Activated T-cell treated with anti-CD3 and anti-CD28 coated beads for 4 hours (primary cell): ENCODE measurements around the gene NTN4.
"Not testable (repeated sequence)": the region's sequence is repeated elsewhere in the genome, so short reads cannot be mapped to it uniquely, and the experiment has no call there.

Source experiments
- DNase-seq: peaks from one replicate; pipeline ENCODE4 v3.0.0-alpha.2; 2020

NTN4 gene

GRCh38 chr12:95796225-95796981 lies 5.8 kb upstream of the NTN4 start:
- no peak for DNase-seq

DNA sequence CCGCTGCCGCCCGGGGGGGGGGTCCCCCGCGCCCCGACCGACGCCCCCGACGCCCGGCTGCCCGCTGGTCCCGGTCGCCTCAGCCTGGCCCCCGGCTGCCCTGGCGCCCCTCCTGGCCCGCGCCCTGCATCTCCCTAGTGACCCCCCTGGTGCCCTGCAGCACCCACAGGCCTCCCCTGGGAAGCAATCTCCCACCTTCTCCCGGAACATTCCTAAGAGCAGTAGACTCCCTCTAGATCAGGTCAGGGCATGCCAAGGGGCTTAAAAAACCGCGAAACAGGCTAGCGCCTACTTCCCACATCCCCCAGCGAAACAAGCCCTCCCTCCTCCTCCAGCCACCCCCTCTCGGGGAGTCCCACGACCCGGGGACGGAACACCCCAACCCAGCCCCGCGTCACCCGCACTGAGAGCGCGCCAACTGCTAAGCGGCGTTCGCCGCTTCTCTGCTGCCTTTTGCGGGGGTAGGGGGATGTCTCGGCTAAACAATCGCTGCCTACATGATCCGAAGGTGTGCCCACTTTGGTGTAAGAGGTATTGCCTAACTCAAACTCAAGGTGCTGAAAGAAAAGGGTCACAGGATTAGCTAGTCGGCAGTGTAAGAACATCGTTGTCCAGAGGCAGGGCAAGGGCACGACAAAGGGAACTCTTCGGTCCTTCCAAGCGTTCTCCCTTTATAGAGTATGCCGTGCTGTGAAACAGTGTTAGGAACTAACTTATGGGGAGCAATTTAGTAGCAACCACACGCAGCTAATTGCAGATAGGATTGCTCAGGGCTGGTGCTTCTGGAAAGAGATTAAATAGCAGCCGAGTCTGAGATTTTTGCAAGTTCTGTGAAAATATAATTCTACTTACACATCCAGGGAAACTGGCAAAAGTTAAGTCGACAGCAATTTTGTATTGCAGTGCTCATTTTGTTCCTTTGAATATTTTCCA lies 619 bp upstream of the NTN4 start:
- DNase-seq = peak; percentile 8

DNA sequence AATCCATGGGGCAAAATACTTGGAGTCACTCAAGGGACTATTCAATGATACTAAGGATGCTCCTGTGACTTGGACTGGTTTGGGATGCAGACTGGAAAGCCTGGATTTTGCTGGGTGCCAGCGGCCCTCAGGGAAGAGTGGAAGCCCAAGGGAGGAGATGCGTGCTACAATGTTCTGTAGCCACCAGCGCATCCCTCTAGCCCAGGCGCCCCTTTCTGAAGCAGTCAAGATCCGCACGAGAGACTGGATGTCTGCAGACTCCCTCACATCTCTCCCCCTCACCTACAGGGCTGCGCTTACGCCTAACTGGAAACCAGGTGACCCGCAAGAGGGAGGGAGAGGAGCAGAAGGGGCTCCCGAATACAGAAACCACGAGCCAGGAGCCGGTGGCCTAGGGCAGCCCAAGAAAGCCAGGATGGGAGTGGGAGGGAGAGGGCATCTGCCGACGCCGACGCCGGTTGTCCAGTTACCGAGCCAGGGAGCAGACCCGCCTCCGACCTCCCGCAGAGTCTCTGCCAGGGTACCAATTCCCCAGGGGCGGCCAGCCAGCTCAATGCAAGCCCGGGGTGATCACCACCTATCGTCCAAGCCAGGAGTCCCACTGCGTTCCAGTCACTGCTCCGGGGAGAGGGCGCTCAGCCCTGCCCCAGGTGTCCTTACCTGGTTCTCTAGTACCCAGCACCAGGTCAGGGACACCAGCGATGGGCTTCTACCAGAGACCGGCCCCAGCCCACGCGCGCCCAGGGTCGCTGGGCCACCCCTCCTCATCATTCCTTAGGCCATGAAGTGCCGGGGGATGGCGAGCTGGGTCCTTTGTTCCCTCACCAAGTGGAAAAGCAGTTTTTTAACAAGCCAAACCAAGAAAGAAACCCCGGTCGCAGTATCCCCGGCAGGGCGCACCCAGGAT lies 1.2 kb downstream of the NTN4 start:
- no peak for DNase-seq

- no peak for DNase-seq
Measured at GRCh38 chr12:95788637-95789036, 1.9 kb downstream of the NTN4 start.

GRCh38 chr12:95787274-95787818 lies 3.2 kb downstream of the NTN4 start:
- no peak for DNase-seq

- DNase-seq = no peak
Measured at GRCh38 chr12:95784915-95785314, 5.6 kb downstream of the NTN4 start.

DNA sequence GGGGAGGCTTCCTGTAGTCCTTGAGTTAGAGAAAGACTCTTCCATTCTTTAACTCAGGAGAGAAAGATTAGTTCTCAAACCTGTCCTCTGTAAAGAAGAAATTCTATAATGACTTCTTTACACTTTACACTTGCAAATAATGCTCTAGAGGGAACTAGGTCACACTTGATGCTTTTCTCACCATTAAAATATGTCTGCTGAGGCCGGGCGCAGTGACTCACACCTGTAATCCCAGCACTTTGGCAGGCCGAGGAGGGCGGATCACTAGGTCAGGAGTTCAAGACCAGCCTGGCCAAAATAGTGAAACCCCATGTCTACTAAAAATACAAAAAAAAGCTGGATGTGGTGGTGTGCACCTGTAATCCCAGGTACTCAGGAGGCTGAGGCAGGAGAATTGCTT lies 6.3 kb downstream of the NTN4 start:
- DNase-seq = no peak

GRCh38 chr12:95775466-95775865 lies 15.1 kb downstream of the NTN4 start:
- DNase-seq = not testable (repeated sequence)

- DNase-seq = no peak
Measured at GRCh38 chr12:95774311-95775045, 16.1 kb downstream of the NTN4 start.

DNA sequence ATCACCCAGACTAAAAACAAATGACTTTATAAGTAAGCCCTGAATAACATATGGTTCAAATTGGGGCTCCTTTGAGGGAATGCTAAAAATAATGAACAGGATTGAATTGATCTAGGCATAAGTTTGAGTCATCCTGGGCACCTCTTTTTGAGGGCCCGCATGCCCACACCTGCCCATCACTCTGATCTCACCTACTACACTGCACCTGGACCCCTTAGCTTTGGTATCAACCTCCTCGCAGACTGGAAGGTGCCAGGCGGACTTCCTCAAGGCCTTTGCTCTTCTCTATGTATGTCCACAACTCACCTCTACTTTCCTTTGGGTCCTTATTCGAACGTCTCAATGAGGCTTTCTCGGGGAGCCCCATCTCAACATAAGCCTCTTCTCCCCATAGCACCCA lies 17.2 kb downstream of the NTN4 start:
- no peak for DNase-seq

- no peak for DNase-seq
Measured at GRCh38 chr12:95767703-95768102, 22.9 kb downstream of the NTN4 start.

GRCh38 chr12:95766356-95767019 lies 24.1 kb downstream of the NTN4 start:
- no peak for DNase-seq

DNA sequence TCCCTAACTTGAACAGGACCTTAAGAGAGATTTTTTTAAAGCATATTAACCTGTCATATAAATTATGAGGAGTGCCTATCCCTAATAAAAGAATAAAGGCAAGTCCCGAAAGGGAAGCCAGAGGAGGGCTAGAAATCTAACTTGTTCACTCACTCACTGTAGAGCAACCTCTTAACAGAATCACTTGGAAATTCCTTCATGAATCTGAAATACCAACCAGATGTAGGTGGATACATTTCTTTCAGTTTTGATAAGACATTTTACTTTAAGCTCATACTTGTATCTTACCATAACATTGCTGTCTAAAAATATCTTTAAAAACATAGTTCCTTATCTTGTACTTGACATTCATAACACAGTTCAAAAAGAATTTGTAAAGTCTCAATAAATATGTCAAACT lies 25.7 kb downstream of the NTN4 start:
- no peak for DNase-seq

DNA sequence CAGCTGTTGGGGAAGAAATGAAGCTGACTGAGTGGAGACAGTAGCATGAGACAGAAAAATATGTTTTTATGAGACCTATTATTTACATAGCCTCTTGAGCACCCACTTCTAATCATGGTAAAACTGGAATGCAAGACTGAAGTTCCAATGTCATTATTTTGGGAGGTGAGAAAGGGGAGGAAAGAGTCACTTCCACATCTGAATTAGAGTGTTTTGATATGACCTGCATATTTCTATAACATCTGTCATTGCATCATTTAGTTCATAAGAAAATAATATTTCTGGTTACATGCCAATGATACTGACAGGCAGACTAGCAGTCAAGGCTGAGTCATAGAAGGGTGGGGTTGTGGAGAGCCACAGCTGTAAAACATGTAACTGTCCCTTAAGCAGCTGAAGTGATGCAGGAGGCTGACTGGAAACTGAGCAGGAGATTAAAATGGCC lies 26.7 kb downstream of the NTN4 start:
- DNase-seq = no peak

DNA sequence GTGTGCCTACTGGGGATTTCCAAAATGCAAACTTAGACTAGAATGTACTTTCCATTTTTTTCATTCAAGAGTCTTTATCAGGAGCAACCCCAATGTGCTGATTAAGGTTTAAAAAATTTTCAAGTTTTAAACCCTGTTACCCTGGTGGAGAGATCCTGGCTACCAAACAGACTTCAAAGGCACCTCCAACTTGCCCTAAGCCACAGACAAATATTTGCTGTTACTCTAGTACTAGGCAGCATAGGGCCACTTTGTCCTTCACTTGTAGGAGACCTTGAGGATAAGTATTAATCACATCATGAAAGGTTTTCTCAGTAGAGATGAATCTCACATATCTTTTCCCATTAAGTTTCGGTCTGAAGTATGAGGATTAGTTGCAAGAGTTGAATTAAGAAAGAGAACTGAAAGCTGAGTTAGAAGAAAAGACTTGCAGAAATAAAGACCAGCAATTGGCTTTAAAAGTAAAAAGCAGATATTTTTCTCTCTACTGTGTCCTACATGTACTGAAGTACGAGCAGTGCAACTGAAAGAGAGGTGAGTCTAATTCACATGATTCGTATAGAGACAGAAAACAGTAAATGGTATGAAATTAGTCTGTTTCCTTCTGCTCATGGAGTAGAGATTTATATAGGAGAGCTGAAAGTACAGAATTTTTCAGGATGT lies 28.3 kb downstream of the NTN4 start:
- no peak for DNase-seq

DNA sequence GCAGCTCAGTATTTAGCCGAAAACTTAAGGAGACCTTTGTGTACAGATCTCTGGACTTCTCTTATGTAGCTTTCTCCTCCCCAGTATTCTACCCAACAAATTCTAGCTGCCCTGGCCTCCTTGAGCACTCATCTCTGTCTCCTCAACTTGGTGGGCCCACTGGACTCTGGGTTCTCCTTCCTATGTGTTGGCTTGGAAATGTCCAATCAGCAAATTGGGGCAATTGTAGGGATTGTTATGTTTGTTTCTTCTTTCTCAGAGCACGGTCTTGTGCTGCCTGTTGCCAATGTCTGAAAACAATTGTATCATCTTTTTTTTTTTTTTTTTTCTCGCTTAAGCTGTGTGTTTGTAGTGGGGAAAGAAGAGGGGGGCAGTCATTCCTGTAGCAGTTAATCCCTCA lies 30.2 kb downstream of the NTN4 start:
- no peak for DNase-seq

DNA sequence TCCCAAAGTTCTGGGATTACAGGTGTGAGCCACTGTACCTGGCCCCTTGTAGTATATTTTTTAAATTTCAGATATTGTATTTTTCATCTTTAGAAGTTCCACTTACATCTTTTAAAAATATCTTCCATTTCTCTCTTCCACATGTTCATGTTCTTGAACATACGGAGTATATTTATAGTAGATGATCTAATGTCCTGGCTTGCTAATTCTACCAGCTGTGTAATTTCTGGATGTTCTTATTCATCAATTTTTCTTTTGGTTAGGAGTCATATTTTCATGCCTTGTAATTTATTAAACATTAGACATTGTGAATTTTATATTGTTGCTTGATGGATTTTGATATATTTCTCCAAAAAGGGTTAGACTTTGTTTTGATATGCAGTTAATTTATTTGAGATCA lies 30.8 kb downstream of the NTN4 start:
- no peak for DNase-seq

DNA sequence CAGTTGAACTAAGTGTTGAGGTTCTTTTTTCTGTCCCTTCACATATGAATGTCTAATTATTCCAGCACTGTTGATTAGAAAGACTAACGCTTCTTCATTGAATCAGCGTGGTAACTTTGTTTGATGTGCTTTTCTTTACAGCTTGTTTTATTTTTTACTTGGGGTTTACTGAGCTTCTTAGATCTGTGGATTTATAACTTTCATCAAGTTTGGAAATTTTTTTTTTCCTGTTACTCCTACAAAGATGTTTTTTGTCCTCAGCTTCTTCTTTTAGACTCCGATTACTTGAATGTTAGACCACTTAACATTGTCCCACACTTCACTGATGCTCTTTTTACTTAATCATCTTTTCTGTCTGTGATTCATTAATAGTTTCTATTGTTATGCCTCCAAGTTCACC lies 31.5 kb downstream of the NTN4 start:
- no peak for DNase-seq

DNA sequence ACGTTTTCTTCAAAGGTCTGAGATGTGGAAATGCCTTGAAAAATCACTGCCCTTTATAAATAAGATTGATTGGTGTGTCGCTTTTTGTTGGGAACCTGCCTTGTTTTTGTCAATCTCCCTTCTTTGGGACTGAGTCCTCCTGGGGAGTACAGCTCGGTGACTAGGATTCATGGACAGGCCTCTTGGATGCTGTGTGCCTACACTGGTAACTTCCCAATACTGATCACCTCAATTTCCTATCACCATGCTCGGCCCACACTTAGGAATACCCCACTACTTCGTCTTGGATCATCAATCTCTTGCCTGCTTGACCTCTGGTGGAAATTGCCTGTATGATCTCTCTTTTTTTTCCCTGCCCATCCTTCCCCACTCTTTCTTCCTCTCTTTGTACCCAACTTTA lies 34.2 kb downstream of the NTN4 start:
- DNase-seq = no peak

GRCh38 chr12:95755261-95755865 lies 35.2 kb downstream of the NTN4 start:
- DNase-seq = no peak
